HG02938 (cell line): ENCODE data around the gene HS6ST3.
"Not testable (repeated sequence)": the region's sequence is repeated elsewhere in the genome, so short reads cannot be mapped to it uniquely, and the experiment has no call there.

ENCODE experiments used
- ATAC-seq: cut with Tn5 transposase; IDR thresholded peaks from one replicate; pipeline ENCODE4 v1.9.1; 2021; ENCODE audit warnings: mild to moderate bottlenecking, moderate library complexity; ENCODE audit not compliant: unreplicated experiment

Gene HS6ST3

GRCh38 chr13:96089749-96090239 is at the start of gene HS6ST3:
TSS of gene HS6ST3 (plus strand) at chr13:96090107.
- peak; percentile 38 for ATAC-seq

GRCh38 chr13:96041326-96042110 is 48.4 kb upstream of the HS6ST3 start:
- no peak for ATAC-seq

GRCh38 chr13:96044238-96044637 is 45.7 kb upstream of the HS6ST3 start:
- no peak for ATAC-seq

GRCh38 chr13:96046449-96047126 is 43.3 kb upstream of the HS6ST3 start:
- ATAC-seq: not testable (repeated sequence)

- not testable (repeated sequence) for ATAC-seq
These were observed 39.0 kb upstream of the HS6ST3 start for GRCh38 chr13:96050955-96051354.

GRCh38 chr13:96051491-96051890 is 38.4 kb upstream of the HS6ST3 start:
- ATAC-seq: not testable (repeated sequence)

- not testable (repeated sequence) for ATAC-seq
These were observed 38.0 kb upstream of the HS6ST3 start for GRCh38 chr13:96051946-96052345.

GRCh38 chr13:96052656-96053002 is 37.3 kb upstream of the HS6ST3 start:
- ATAC-seq: peak; percentile 68

- ATAC-seq: peak; percentile 92
These were observed 36.8 kb upstream of the HS6ST3 start, which contains the start of gene UGGT2 for GRCh38 chr13:96053003-96053703. TSS of gene UGGT2 (minus strand) at chr13:96053401. CDS start at chr13:96053312, 89 bp downstream.

GRCh38 chr13:96065849-96066248 is 24.1 kb upstream of the HS6ST3 start:
- ATAC-seq: no peak

- no peak for ATAC-seq
These were observed 21.2 kb upstream of the HS6ST3 start for GRCh38 chr13:96068729-96069128.

- ATAC-seq: no peak
These were observed 18.4 kb upstream of the HS6ST3 start for GRCh38 chr13:96071504-96071903.

GRCh38 chr13:96072392-96072791 is 17.5 kb upstream of the HS6ST3 start:
- no peak for ATAC-seq

GRCh38 chr13:96075953-96076543 is 13.9 kb upstream of the HS6ST3 start:
- peak; percentile 75 for ATAC-seq

- ATAC-seq: no peak
These were observed 9.2 kb upstream of the HS6ST3 start for GRCh38 chr13:96080676-96081075.

- ATAC-seq: no peak
These were observed 8.0 kb upstream of the HS6ST3 start for GRCh38 chr13:96081888-96082287.

GRCh38 chr13:96082640-96083039 is 7.3 kb upstream of the HS6ST3 start:
- ATAC-seq: no peak

GRCh38 chr13:96086736-96087135 is 3.2 kb upstream of the HS6ST3 start:
- no peak for ATAC-seq

GRCh38 chr13:96089139-96089538 is 768 bp upstream of the HS6ST3 start:
- no peak for ATAC-seq

- ATAC-seq: peak; percentile 36
These were observed 564 bp downstream of the HS6ST3 start for GRCh38 chr13:96090240-96091101.
